Dedifferentiated amniotic fluid mesenchymal stem cell (primary cell): ENCODE measurements around the gene PEX5L.
"Not testable (repeated sequence)": the region's sequence is repeated elsewhere in the genome, so short reads cannot be mapped to it uniquely, and the experiment has no call there.

Experiments used
- DNase-seq: peaks from one replicate; pipeline ENCODE4 v3.0.0-alpha.2; 2016; ENCODE audit errors: extremely low spot score

Gene PEX5L

DNA sequence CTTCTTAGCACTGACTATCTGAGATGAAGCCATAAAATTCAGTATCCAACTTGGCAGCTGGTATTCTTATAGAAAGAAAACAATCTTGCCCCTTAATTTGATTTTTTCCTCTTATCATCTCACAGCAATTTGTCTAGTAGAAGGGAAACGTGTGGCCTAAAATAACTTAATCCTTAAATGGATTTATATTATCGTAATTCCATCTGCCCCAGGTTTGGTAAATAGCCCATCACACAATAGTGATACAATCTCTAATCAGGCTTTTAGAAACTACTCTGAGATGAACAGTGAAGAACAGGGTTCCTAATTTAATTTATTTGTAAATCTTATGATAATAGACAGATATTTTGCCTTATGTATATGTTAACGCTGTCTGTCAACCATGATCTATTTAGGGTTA is 24.8 kb downstream of the PEX5L start:
- no peak for DNase-seq

GRCh38 chr3:180008318-180008717 is 28.4 kb downstream of the PEX5L start:
- not testable (repeated sequence) for DNase-seq

DNA sequence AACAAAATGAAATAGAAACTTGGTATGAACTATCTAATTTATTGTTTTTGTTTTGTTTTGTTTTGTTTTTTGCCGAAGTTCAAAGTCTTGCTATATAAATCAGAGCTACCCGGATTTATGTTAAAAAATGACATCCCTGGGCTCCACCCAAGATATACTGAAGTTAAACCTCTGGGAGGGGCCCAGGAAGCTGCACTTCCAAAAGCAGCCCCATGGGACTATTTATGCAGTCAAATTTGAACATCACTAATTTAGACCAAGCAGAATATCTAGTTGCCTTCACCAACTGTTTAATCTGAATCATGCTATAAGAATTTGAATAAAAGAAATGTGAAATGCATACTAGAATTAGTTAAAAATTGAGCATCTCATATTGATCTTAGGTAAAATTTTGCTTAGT is 32.2 kb downstream of the PEX5L start:
- DNase-seq = no peak

DNA sequence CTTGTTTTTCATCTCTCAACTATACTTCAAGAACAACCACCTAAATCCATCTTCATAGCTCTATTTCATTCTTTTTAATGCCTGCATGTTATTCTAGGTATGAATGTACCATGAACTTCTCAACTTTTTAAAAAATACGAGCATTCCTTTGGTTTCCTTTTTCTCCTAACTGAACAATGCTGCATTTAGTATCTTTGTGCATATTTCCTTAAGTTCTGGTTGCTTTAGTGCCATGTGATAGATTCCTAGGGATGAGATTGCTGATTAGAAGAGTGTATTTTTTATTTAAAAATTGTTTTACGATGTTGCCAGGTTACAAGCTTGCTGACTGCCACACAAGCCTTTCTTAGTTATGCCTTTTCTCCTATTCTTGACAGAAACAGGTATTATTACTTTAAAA is 34.7 kb downstream of the PEX5L start:
- no peak for DNase-seq

- no peak for DNase-seq
These were observed 36.2 kb downstream of the PEX5L start for GRCh38 chr3:180000500-180000899.

DNA sequence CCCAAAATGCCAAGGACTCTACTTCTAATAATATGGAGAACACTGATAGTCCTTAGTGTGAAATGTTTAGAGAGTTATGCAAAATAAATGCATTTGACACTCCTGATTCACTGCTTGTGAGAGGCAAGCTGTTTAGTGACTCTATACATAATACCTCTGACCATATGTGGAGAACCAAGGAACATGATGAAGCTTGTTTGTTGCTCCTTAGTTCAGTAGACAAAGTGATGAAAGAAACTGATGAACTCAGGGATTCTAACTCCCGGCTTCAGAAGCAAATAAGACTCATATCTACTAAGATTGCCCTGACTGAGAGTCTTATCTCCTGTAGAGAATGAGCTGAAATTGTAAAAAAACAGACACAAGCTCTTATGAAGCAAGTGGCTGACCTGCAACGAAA is 41.3 kb downstream of the PEX5L start:
- no peak for DNase-seq

DNA sequence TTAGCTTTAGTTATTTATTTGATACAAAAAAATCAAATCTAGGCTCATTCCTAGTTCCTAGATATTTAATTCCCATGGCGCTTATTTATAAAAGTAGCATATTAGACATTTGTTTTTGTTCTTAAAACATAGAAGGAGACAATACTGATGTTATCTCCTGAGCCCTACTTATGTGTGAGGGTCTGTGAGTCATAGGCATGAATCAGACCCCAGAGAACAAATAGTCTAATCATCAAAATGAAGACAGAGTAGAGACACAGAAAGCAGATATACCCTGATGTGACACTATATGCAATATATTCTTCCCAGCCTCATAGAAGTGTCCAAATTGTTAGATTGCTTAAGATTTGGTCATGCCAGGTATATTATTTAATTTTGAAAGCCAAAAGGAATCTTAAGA is 44.9 kb downstream of the PEX5L start:
- DNase-seq = no peak

- DNase-seq = no peak
These were observed 45.6 kb downstream of the PEX5L start for GRCh38 chr3:179991104-179991503.

- no peak for DNase-seq
These were observed 55.1 kb downstream of the PEX5L start for GRCh38 chr3:179981646-179982045.

DNA sequence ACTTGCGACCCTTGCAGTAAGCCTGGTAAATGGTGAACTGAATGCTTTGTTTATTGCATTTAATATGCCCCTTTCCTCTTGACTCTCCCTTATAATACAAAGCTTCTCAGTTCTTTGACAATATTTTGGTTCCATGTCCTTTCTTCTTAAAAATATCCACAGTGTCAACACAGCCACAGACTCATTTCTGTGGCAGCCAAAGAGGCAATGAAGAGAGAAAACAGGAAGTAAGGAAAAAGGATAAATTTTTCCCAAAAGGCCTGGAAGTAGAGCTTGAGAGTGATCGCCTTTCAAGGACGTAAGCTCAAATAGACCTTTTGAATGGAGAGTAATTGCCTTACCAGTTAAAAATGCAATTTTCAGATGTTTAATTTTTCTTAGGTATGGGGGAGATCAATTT is 59.4 kb downstream of the PEX5L start:
- DNase-seq = no peak

GRCh38 chr3:179973931-179974361 is 62.8 kb downstream of the PEX5L start:
- DNase-seq = no peak

GRCh38 chr3:179972881-179973423 is 63.8 kb downstream of the PEX5L start:
- DNase-seq = no peak

DNA sequence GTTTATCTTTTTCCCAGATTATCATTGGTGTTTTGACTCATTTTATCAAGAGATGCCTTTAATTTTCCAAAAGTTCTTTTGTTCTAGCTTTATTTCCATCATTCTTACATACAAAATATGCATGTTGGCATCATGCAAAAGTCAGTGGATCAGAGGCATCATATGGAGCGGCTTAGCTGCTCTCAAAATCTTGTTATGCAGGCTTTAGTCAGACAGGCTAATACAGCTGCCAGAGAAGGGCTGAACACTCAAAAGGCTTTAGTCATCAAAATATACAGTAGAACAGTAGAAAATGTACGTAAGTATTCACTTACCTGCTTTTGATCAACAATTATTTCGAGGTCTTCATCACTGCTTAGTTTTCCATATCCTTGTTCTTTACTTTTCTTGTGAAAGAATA is 65.5 kb downstream of the PEX5L start:
- DNase-seq = no peak

DNA sequence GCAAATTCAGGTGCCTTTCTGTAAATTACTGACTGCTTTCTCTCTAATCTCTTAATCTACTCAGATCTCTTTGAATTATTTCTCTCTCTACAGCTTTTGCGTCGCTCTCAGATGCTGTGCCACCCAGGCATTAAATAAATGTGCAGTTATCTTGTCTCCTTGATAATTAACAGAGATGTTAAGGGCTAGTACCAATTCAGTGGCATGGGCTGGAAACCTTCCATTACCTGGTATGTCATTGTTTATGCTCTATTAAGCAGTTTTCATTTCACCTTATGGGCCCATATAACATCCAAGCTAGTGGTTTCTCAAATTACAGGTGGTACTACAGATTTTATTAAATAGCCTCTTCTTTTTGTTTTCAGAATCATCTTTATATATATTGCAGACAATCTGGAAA is 66.0 kb downstream of the PEX5L start:
- DNase-seq = no peak

DNA sequence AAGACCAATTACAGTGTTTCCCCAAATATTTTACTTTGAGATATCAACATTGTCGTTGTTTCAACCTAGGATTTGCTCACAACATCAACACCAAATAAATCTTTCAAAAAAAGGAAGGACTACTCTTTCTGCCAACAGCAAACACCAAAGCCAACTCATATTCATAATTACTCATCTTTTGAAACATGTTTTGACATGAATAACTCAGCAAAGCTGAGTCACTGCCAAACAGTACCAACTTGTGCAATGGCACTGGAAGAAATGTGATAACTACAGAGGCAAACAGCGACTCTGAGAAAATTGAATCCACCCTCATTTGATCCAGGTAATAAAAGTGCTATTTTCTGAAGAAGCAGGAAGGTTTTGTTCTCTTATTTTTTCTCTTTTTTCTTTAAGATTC is 67.2 kb downstream of the PEX5L start:
- DNase-seq = no peak

DNA sequence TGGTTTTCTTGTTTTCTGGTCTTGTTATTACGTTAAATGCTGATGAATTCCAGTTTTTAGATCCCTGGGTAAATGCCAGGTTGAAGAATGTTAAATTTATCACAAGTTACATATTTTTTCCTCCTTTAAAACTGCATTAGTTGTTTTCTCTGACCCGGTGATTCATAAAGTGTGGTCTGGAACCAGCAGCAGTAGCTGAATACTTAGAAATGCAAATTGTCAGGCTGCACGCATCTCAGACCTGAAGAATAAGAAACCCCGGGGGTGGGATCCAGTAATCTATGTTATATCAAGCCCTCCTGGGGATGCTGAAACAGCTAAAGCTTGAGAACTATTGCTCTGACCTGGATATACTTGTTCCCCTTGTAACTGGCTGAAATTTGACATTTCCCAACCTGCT is 69.1 kb downstream of the PEX5L start:
- DNase-seq = no peak

DNA sequence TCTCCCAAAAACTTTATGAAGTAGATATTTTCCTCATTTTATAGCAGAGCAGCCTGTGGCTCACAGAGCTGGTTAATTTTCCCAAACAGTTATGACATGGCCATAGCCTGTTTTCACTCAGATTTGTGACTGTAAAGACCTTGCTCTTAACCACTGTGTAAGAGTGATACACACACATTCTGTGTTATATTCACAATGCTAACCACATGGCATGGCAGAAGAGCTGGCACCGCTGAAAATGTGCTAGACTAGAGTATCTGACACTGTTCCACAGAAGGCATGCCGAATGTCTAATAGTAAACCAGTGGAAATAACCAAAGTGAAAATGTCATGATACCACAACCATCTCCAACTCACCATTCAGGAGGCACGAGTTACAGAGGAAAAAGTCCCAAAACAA is 71.8 kb downstream of the PEX5L start:
- DNase-seq = no peak

DNA sequence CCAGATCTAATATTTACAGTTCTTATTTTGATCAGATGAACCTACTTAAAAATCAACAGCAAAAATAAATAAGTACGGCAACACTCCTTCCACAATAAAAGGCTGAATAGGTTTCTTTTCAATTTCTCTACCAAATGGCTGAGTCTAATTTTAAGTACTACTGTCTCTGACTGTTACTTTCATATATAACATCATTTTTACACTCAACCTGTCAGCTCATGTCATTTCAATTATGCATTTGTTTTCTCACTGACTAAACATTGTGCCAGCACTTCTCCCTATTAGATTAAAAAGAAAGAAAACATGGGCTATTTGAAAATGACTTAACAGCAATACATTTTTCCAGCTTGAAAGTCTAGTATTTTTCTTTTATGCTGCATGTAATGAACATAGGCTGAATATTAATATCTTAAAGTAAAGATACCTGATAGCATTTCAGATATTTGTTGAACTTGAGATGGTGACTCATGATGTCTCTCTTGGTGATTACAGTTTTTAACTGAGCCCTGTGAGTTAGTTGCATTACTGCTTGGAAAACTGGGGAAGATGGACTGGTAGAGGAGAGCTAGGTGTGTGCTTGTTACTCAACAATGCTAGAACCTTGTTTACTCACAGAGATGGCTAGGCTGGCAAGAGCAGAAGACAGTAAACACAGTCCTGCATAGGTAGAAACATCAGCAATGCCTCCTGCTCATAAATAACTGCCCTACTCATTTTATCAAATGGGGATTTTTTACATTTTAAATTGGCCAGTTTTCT is 73.9 kb downstream of the PEX5L start:
- DNase-seq = no peak

GRCh38 chr3:179961703-179962078 is 75.0 kb downstream of the PEX5L start:
- DNase-seq = no peak

- DNase-seq = no peak
These were observed 75.5 kb downstream of the PEX5L start for GRCh38 chr3:179961071-179961702.

DNA sequence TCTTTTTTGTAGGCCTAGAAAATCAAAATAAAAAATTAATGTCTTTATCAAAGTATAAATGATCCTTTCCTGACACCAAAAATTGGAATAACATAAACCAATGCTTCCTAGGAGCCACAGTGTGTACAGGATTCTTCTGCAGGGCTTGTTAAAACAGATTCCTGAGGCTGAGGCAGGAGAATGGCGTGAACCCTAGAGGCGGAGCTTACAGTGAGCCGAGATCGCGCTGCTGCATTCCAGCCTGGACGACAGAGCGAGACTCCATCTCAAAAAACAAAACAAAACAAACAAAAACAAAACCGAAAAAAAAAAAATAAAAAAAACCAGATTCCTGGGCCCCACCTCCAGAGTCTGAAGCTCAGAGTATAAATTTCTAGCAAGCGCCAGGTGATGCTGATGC is 78.0 kb downstream of the PEX5L start:
- no peak for DNase-seq

- DNase-seq = no peak
These were observed 78.6 kb downstream of the PEX5L start for GRCh38 chr3:179958143-179958542.

DNA sequence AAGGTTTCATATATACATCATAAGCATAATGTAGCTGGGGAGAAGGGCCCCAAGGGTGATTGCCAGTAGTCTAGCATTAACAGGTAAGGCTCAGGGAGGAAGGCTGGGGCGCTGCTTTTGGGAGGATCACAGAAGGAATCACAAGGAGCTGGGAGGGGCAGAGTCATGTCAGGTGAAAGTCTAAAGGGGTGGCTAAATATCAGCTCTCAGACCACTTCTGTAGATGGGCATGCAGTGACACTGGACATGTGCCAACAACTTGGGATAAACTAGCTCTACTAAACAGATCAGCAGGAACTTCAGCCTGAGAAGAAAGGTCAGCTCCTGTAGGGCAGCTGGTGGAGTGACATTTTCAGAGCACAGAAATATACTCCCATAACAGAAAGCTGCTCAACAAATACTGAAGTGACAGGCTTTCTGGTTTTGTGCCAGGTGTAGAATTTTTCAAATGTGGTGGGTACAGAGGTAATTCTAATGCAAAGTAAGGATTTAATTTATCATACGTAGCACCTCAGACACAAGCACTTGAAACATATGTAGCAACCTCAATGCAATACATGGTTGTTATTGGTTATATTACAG is 79.4 kb downstream of the PEX5L start:
- DNase-seq = no peak
